Ascending aorta (tissue), 2 donors: Measurements from ENCODE around the gene TWSG1. TPM values are rescaled to one million over a fixed set of nuclear protein-coding genes. Genes with fewer than 3 reads are reported as not detected.
"Not testable (repeated sequence)": the region's sequence is repeated elsewhere in the genome, so short reads cannot be mapped to it uniquely, and the experiment has no call there.

Experiments used
- DNase-seq, 2 donors: peaks; one replicate each; pipeline ENCODE4 v3.0.0-alpha.2; 2019; ENCODE audit warnings: low spot score in 2 of 2
- H3K27ac ChIP-seq, 2 donors: fragments of 200-600 bp; sonication (generic); one replicate each; pipeline ENCODE4 v1.5.1; 2016 to 2017; ENCODE audit warnings: mild to moderate bottlenecking in 1 of 2
- H3K27me3 ChIP-seq: fragments of 200-600 bp; sonication (generic); one replicate; pipeline ENCODE4 v1.5.1; 2017
- H3K36me3 ChIP-seq, 2 donors: fragments of 200-600 bp; sonication (generic); one replicate each; pipeline ENCODE4 v1.5.1; 2016
- H3K4me1 ChIP-seq, 2 donors: fragments of 200-600 bp; sonication (generic); one replicate each; pipeline ENCODE4 v1.5.1; 2016 to 2017; ENCODE audit warnings: mild to moderate bottlenecking in 1 of 2
- H3K4me3 ChIP-seq, 2 donors: fragments of 200-600 bp; sonication (generic); one replicate each; pipeline ENCODE4 v1.5.1; 2016 to 2017; ENCODE audit warnings: mild to moderate bottlenecking in 1 of 2
- H3K9me3 ChIP-seq, 2 donors: fragments of 200-600 bp; sonication (generic); one replicate each; pipeline ENCODE4 v1.5.1; 2016
- intact Hi-C: fragments of 100-400 bp; cut with DNase I; formaldehyde crosslinking; loops from one replicate; pipeline ENCODE4 v1.15.1; 2023
- total RNA-seq: library from RNA; depleted of rRNA; stranded (reverse); fragments of >200 nt; gene quantifications from one replicate; pipeline ENCODE4 v1.1.0, GENCODE V29; 2016
- TF ChIP-seq, protein P1 (sequence below), 3 experiments: fragments of 200-600 bp in 2 of 3; fragments of 450-650 bp in 1 of 3; sonication (generic) in 2 of 3; IDR thresholded peaks; one replicate each; pipeline ENCODE4 v1.5.1; 2016 to 2019; ENCODE audit warnings: antibody characterized with exemption in 3 of 3, mild to moderate bottlenecking in 1 of 3, moderate library complexity in 1 of 3

TWSG1 gene
- total RNA-seq, 1 donor from 2014 or later: 25.0 TPM

DNA sequence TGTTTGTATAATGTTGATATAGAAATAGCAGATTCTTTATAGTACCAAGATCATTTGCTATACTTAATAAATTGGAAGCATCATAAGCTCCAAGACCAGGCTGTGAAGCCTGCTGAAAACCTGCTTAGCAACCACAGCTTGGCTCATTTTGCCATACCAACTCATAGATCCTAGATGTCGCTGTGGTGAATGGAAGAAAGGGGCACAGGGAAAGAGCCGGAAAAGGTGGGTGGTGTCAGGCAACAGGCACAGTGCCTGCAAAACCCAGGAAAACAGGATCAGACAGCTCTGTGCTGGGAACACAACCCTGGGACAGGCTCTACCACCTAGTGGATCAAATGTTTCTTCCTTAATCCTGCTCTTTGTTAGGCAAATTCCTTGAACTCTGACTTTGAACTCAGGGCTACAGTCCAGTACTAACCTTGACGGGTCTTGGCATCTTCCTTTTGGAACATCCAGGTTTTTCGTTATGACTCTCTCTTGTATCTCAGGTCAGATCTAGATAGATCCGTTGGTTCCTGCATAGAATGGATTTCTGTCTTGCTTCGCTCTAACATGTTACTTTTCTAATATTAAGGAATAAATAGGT, 31.6 kb downstream of the TWSG1 start:
- no peaks in the 10 kb centered on the region for H3K9me3 ChIP-seq
- H3K27me3 ChIP-seq: no peaks in the 10 kb centered on the region
- peaks cover 2 to 27% of the 10 kb centered on the region in 2 donors for H3K4me1 ChIP-seq
- TF ChIP-seq, protein P1, sequence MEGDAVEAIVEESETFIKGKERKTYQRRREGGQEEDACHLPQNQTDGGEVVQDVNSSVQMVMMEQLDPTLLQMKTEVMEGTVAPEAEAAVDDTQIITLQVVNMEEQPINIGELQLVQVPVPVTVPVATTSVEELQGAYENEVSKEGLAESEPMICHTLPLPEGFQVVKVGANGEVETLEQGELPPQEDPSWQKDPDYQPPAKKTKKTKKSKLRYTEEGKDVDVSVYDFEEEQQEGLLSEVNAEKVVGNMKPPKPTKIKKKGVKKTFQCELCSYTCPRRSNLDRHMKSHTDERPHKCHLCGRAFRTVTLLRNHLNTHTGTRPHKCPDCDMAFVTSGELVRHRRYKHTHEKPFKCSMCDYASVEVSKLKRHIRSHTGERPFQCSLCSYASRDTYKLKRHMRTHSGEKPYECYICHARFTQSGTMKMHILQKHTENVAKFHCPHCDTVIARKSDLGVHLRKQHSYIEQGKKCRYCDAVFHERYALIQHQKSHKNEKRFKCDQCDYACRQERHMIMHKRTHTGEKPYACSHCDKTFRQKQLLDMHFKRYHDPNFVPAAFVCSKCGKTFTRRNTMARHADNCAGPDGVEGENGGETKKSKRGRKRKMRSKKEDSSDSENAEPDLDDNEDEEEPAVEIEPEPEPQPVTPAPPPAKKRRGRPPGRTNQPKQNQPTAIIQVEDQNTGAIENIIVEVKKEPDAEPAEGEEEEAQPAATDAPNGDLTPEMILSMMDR (IDR thresholded peaks at IDR 0.05): peak in 2 of 3 experiments; percentile 34 to 47
- H3K27ac ChIP-seq: peak overlapping the region; percentile 32 to 54
- peak in 1 of 2 donors; percentile 70 for DNase-seq
- peaks cover 14 to 28% of the 10 kb centered on the region in 2 donors for H3K36me3 ChIP-seq
- intact Hi-C loops: loop anchor here (2.0 kb wide), 1 partner anchor 109 kb away; the partner anchor contains the start of gene RALBP1
- H3K4me3 ChIP-seq: no peak overlapping the region

DNA sequence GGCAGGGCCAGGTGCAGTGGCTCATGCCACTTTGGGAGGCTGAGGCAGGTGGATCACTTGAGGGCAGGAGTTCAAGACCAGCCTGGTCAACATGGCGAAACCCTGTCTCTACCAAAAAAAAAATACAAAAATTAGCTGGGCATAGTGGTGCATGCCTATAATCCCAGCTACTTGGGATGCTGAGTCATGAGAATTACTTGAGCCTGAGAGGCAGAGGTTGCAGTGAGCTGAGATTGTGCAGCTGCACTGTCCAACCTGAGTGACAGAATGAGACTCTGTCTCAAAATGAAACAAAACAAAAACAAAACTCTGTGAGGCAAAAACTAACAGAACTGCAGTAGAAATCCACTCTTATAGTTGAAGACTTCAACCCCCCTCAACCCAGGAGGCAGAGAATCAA, 38.7 kb downstream of the TWSG1 start:
- peaks cover 6 to 34% of the 10 kb centered on the region in 2 donors for H3K36me3 ChIP-seq
- H3K4me3 ChIP-seq, intact Hi-C loops, H3K27me3 ChIP-seq, H3K4me1 ChIP-seq, DNase-seq, H3K27ac ChIP-seq, H3K9me3 ChIP-seq: not testable (repeated sequence)

DNA sequence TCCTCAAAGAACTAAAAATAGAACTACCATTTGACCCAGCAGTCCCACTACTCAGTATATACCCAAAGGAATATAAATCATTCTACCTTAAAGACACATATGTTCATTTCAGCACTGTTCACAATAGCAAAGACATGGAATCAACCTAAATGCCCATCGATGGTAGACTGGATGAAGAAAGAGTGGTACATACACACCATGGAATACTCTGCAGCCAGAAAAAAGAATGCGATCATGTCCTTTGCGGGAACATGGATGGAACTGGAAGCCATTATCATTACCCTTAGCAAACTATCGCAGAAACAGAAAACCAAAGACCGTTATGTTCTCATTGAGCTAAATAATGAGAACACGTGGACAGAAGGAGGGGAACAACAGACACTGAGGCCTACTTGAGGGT, 44.5 kb downstream of the TWSG1 start:
- intact Hi-C loops: no loop called here
- TF ChIP-seq, protein P1 (IDR thresholded peaks at IDR 0.05): no peak
- H3K9me3 ChIP-seq: peaks cover 0 to 6% of the 10 kb centered on the region in 2 donors
- DNase-seq: no peak
- no peak overlapping the region for H3K4me3 ChIP-seq
- H3K27ac ChIP-seq: no peak overlapping the region
- no peaks in the 10 kb centered on the region for H3K4me1 ChIP-seq
- H3K27me3 ChIP-seq: no peaks in the 10 kb centered on the region
- H3K36me3 ChIP-seq: peaks cover 0 to 17% of the 10 kb centered on the region in 2 donors

DNA sequence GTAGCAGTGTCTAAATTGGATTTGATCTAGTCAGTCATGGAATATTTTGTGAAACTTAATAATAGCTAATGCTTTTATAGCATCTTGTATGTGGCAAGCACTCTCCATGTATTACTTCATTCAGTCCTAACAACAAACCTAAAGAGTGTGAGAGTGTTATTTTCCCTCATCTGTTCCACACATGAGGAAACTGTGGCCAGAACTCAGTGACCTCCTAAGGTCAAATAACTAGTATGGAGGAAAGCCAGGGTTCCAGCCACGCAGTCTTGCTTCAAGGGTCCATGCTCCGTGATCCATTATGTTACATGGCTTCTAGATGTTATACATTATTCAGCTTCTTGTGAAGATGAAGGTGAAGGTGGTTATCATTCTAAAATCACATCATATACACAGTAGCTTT, 45.5 kb downstream of the TWSG1 start:
- no peak overlapping the region for H3K4me3 ChIP-seq
- intact Hi-C loops: no loop called here
- H3K9me3 ChIP-seq: peaks cover 0 to 6% of the 10 kb centered on the region in 2 donors
- no peaks in the 10 kb centered on the region for H3K27me3 ChIP-seq
- TF ChIP-seq, protein P1 (IDR thresholded peaks at IDR 0.05): no peak
- H3K36me3 ChIP-seq: peaks cover 0 to 17% of the 10 kb centered on the region in 2 donors
- H3K4me1 ChIP-seq: no peaks in the 10 kb centered on the region
- DNase-seq: no peak
- no peak overlapping the region for H3K27ac ChIP-seq

DNA sequence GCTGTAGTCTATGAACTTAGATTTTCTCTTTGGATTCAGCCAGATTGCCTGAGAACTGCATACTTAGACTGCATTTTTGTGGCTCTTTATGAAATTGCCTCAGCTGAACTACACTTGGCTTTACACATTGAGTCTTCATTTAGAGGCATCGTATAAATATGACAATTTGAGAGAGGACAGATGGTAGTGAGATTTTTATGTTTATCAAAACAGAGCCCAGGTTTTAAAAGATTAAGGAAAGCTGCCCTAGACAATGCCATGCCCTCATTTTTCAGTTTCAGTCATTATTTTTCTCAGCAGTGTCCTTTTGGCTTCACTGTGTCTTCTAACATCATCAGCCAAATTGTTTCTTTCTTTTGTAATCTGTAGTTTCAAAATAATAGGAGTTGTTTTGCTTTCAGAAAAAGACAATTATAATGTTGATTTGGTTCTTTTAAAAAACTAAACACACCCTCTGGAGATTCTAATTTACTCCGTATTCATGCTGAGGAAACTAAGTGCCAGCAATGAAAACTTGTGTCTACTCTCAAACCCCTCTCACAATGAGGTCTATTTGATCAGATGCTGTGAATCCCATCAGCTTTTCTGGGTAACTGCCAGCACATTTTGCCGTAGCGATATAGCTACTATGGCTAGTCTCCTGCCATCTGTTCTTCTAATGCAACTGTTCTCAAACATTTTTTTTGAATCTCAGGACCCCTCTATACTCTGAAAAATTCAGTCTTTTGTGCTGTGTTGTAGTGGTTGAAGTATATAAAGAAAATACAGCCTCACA, 46.2 kb downstream of the TWSG1 start:
- Histone ChIP-seq H3K27me3 (no peaks in the 10 kb centered on the region), H3K4me1 (no peaks in the 10 kb centered on the region), H3K4me3 (no peak overlapping the region), H3K27ac (no peak overlapping the region), H3K36me3 (peaks cover 0 to 11% of the 10 kb centered on the region in 2 donors), H3K9me3 (peaks cover 0 to under 1% of the 10 kb centered on the region in 2 donors)
- DNase-seq: no peak
- TF ChIP-seq, protein P1 (IDR thresholded peaks at IDR 0.05): no peak
- intact Hi-C loops: no loop called here

DNA sequence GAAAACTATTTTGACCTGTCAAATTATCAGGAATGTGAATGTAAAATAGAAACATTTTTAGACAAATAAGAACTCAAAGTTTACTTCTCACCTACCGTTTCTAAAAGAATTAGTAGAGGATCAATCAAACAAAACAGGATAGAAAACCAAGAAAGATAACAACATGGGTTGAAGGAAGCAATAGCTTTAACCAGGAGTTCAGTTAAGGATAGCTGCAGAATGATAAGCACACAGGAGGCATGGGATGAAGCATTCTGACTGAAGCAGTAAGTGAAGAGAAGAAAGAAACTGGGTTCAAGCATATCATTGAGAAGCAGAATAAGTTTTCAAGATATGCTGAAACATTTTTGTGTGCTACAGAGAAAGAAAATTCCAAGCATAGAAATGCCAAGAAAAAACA, 52.3 kb downstream of the TWSG1 start:
- no peaks in the 10 kb centered on the region for H3K27me3 ChIP-seq
- TF ChIP-seq, protein P1 (IDR thresholded peaks at IDR 0.05): no peak
- H3K27ac ChIP-seq: no peak overlapping the region
- no peak overlapping the region for H3K4me3 ChIP-seq
- no peak for DNase-seq
- H3K9me3 ChIP-seq: no peaks in the 10 kb centered on the region
- intact Hi-C loops: no loop called here
- H3K36me3 ChIP-seq: peaks cover 0 to 17% of the 10 kb centered on the region in 2 donors
- H3K4me1 ChIP-seq: no peaks in the 10 kb centered on the region
